KOPT-K1 (cell line): ENCODE data around the gene NUAK2.

Source experiments
- H3K27ac ChIP-seq: fragments of 200-600 bp; sonication (generic); 2 replicates; pipeline ENCODE4 v1.5.1; 2016; ENCODE audit warnings: antibody characterized with exemption, mild to moderate bottlenecking, low read depth, low read length; ENCODE audit not compliant: poor library complexity, severe bottlenecking
- H3K36me3 ChIP-seq: fragments of 200-600 bp; sonication (generic); 2 replicates; pipeline ENCODE4 v1.5.1; 2017; ENCODE audit warnings: antibody characterized with exemption, mild to moderate bottlenecking, low read length, moderate library complexity; ENCODE audit not compliant: insufficient read depth
- H3K9me3 ChIP-seq: fragments of 200-600 bp; sonication (generic); 2 replicates; pipeline ENCODE4 v1.5.1; 2017; ENCODE audit warnings: antibody characterized with exemption, low read length, mild to moderate bottlenecking; ENCODE audit not compliant: insufficient read depth, poor library complexity, severe bottlenecking

NUAK2 gene

GRCh38 chr1:205255941-205256780 lies 65.4 kb downstream of the NUAK2 start:
- no peak overlapping the region for H3K27ac ChIP-seq
- H3K9me3 ChIP-seq = no peaks in the 10 kb centered on the region
- H3K36me3 ChIP-seq = no peaks in the 10 kb centered on the region
